ENCODE results near the gene NGF. TPM values are rescaled to one million over a fixed set of nuclear protein-coding genes. Genes with fewer than 3 reads are reported as not detected.
A peak's percentile ranks its signal among the peaks of the same experiment; 100 is the strongest.

The NGF gene
- total RNA-seq, 4 donors from 2014 or later = 0.78 TPM; not detected in 3

DNA sequence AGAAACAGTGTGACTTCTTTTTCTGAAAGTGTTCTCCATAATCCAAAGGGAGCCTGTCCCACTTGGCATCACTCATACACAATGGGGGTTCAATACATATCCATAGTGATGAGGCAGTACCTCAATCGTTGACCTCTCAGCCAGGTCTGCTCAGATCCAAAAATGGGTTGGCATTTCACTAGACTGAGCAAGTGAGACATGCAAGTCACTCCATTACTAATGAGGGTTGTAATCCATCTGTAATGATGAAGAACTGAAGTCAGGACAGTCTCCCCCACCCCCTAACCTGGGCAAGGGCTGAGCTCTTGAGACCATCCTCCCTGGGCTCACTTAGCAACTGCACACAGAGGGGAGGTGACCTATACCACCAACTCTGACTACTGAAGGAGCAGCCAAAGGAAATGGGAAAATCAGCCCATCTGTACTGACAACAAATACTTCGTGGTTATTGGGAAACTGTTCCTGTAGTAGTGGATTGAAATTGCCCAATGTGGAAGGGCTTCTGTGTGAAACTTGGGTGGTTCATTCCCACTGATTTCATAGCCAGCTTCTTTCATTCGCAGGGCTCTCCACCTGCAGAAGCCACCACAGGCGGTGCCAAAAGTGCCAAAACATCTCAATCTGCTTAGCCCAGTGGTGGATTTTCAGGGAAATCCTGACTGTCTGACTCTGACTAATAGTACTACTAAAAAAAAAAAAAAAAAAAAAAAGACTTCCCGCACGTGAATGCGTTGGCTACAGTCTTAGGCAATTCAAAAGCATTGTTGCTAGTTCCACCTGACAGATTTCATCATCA lies 5.0 kb downstream of the NGF start:
- TF ChIP-seq POLR2A (IDR thresholded peaks at IDR 0.05) = no peak
- TF ChIP-seq, protein P1, sequence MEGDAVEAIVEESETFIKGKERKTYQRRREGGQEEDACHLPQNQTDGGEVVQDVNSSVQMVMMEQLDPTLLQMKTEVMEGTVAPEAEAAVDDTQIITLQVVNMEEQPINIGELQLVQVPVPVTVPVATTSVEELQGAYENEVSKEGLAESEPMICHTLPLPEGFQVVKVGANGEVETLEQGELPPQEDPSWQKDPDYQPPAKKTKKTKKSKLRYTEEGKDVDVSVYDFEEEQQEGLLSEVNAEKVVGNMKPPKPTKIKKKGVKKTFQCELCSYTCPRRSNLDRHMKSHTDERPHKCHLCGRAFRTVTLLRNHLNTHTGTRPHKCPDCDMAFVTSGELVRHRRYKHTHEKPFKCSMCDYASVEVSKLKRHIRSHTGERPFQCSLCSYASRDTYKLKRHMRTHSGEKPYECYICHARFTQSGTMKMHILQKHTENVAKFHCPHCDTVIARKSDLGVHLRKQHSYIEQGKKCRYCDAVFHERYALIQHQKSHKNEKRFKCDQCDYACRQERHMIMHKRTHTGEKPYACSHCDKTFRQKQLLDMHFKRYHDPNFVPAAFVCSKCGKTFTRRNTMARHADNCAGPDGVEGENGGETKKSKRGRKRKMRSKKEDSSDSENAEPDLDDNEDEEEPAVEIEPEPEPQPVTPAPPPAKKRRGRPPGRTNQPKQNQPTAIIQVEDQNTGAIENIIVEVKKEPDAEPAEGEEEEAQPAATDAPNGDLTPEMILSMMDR (IDR thresholded peaks at IDR 0.05 in 4 of 5, conservative IDR thresholded peaks at IDR 0.05 in 1 of 5) = no peak
- in situ Hi-C loops (cut with MboI; ENCODE audit: low sequenced_read_pairs in 4 of 4) = loop anchor here in 2 of 4 donors (10.0 to 25.0 kb wide), 2 partner anchors 48 to 196 kb away; no protein-coding TSS in a partner anchor
- Histone ChIP-seq H3K36me3 (no peaks in the 10 kb centered on the region), H3K27me3 (peaks cover 0 to 7% (median 0%) of the 10 kb centered on the region in 3 donors), H3K9me3 (no peaks in the 10 kb centered on the region), H3K27ac (peak overlapping the region; percentile 39 to 60 (median 52)), H3K4me1 (peaks cover 0 to 3% of the 10 kb centered on the region in 2 donors), H3K4me3 (no peak overlapping the region)
- DNase-seq (peak; percentile 31 to 58), ATAC-seq (peak; percentile 59 to 77)
- intact Hi-C loops (cut with DNase I; ENCODE audit: low total_unique reads) = loop anchor here (10.0 kb wide), 2 partner anchors 102 to 198 kb away; no protein-coding TSS in a partner anchor

DNA sequence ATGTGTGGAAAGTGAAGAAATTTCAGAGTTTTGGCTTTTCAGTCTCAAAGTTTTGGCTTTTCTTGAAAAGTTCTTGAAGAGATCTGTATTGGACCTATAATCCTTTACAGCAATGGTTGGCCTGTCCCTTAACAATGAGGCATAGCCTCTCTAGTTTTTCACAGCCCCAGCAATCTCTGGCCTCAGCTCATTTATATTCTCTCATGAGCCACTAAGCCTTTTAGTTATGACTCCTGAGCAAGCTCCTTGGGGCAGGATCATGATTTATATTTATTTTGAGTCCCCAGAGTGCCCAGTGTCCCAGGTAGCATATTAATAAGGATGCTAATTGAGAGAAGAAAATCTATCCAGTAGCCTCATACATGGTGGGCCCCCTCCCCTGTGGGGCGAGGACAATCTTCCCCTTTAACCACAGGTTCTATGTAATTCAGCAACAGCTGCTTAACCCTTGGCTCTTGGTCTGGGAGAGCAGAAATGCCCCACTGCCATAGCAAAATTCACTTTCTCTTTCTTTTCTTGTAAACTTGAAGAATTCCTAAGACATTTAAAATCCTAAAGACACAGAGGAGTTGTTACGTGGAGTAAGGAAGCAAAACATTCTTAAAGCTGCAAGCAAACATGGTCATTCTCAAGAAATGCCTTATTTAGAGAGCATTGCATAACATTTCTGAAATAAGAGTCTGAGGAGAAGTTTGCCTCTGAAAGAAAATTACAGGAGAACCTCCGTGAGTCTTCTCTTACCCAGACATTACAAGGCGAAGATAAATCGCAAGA lies 6.3 kb downstream of the NGF start:
- ATAC-seq = no peak
- Histone ChIP-seq H3K36me3 (no peaks in the 10 kb centered on the region), H3K9me3 (no peaks in the 10 kb centered on the region), H3K4me3 (no peak overlapping the region), H3K27me3 (no peaks in the 10 kb centered on the region), H3K4me1 (peaks cover 0 to 3% of the 10 kb centered on the region in 2 donors), H3K27ac (peak overlapping the region; percentile 39 to 60 (median 56))
- intact Hi-C loops (cut with DNase I; ENCODE audit: low total_unique reads) (loop anchor here (10.0 kb wide), 2 partner anchors 103 to 197 kb away; no protein-coding TSS in a partner anchor), in situ Hi-C loops (cut with MboI; ENCODE audit: low sequenced_read_pairs in 4 of 4) (loop anchor here in 2 of 4 donors (10.0 to 25.0 kb wide), 2 partner anchors 47 to 194 kb away; no protein-coding TSS in a partner anchor)
- DNase-seq = no peak
- TF ChIP-seq POLR2A (IDR thresholded peaks at IDR 0.05) = no peak
- TF ChIP-seq, protein P1 (IDR thresholded peaks at IDR 0.05 in 4 of 5, conservative IDR thresholded peaks at IDR 0.05 in 1 of 5) = no peak

DNA sequence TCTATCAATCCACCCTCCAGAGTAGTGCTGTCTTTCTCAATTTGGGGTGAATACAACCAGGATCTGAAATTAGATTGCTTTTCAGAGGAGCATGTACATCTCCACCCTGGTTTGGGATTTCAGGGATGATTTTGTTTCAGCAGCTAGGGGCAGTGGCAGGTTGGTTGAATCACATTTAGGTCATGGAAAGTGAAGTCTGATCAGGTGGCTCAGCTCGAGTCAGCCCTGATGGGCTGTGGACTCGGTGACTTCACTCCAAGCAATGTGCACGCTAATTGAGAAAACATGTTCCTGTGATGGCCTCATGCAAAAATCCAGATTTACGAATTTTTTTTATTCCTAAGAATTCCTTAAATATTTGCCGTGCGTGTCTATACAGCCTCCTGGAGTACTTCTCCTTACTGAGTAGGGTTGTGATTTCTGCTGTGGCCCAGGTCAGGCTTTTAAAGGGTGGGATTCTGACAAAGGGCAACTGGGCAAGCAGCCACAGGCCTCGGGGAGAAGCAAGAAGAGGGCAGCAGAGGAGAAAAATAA lies 7.5 kb downstream of the NGF start:
- in situ Hi-C loops (cut with MboI; ENCODE audit: low sequenced_read_pairs in 4 of 4) (loop anchor here in 2 of 4 donors (10.0 to 25.0 kb wide), 2 partner anchors 46 to 193 kb away; no protein-coding TSS in a partner anchor), intact Hi-C loops (cut with DNase I; ENCODE audit: low total_unique reads) (loop anchor here (10.0 kb wide), 2 partner anchors 104 to 196 kb away; no protein-coding TSS in a partner anchor)
- Histone ChIP-seq H3K27me3 (no peaks in the 10 kb centered on the region), H3K9me3 (no peaks in the 10 kb centered on the region), H3K4me1 (peaks cover 0 to 3% of the 10 kb centered on the region in 2 donors), H3K36me3 (no peaks in the 10 kb centered on the region), H3K27ac (peak overlapping the region in 2 of 4 donors; percentile 54 to 60), H3K4me3 (no peak overlapping the region)
- no peak for TF ChIP-seq POLR2A (IDR thresholded peaks at IDR 0.05)
- TF ChIP-seq, protein P1 (IDR thresholded peaks at IDR 0.05 in 4 of 5, conservative IDR thresholded peaks at IDR 0.05 in 1 of 5) = no peak
- no peak for DNase-seq
- no peak for ATAC-seq

DNA sequence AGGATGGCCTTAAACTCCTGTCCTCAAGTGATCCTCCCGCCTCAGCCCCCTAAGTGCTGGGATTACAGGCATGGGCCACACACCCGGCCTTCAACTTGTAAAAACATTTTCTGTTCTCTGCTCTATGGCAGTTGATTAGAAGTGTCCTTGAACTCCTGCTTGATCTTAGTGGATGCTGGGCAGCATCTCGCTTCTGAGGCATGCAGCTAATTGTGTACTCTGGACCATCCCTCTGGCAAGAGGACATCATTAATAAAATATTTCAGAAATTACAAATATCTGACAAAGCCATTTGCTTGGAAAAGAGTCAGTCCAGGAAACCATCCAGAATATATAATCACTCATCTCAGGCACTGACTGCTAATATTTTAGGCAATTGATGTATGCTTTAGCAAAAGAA lies 8.1 kb downstream of the NGF start:
- intact Hi-C loops (cut with DNase I; ENCODE audit: low total_unique reads) = loop anchor here (10.0 kb wide), 2 partner anchors 105 to 195 kb away; no protein-coding TSS in a partner anchor
- no peak for TF ChIP-seq POLR2A (IDR thresholded peaks at IDR 0.05)
- TF ChIP-seq, protein P1 (IDR thresholded peaks at IDR 0.05 in 4 of 5, conservative IDR thresholded peaks at IDR 0.05 in 1 of 5) = no peak
- peak overlapping the region in 1 of 4 donors; percentile 60 for H3K27ac ChIP-seq
- peaks cover 0 to 3% of the 10 kb centered on the region in 2 donors for H3K4me1 ChIP-seq
- H3K27me3 ChIP-seq = no peaks in the 10 kb centered on the region
- no peak for DNase-seq
- H3K4me3 ChIP-seq = no peak overlapping the region
- ATAC-seq = no peak
- H3K36me3 ChIP-seq = no peaks in the 10 kb centered on the region
- in situ Hi-C loops (cut with MboI; ENCODE audit: low sequenced_read_pairs in 4 of 4) = loop anchor here in 2 of 4 donors (10.0 to 25.0 kb wide), 2 partner anchors 45 to 193 kb away; no protein-coding TSS in a partner anchor
- no peaks in the 10 kb centered on the region for H3K9me3 ChIP-seq

Data from gastrocnemius medialis (tissue), 4 donors.